HEK293 (cell line): ENCODE data around the gene LENEP.

Experiments used
- FEZF1 ChIP-seq: fragments of 450-650 bp; formaldehyde crosslinking; IDR thresholded peaks from 2 replicates; pipeline ENCODE4 v1.5.1; 2016; ENCODE audit warnings: missing biosample characterization, missing genetic modification characterization
- KLF8 ChIP-seq: fragments of 450-650 bp; formaldehyde crosslinking; IDR thresholded peaks from 2 replicates; pipeline ENCODE4 v1.5.1; 2016; ENCODE audit warnings: missing biosample characterization, missing genetic modification characterization
- PRDM6 ChIP-seq: fragments of 450-650 bp; formaldehyde crosslinking; IDR thresholded peaks from 2 replicates; pipeline ENCODE4 v1.5.1; 2017; ENCODE audit warnings: missing biosample characterization, missing genetic modification characterization
- SETDB1 ChIP-seq: IDR thresholded peaks from one replicate; pipeline ENCODE4 v1.6.1; 2017; ENCODE audit warnings: mild to moderate bottlenecking, low read length, moderate library complexity, mixed read lengths; ENCODE audit not compliant: insufficient read length
- ZBTB7A ChIP-seq: fragments of 450-650 bp; formaldehyde crosslinking; IDR thresholded peaks from 2 replicates; pipeline ENCODE4 v1.5.1; 2016; ENCODE audit warnings: low read depth, missing biosample characterization, missing genetic modification characterization
- ZFP69B ChIP-seq: fragments of 450-650 bp; formaldehyde crosslinking; IDR thresholded peaks from 2 replicates; pipeline ENCODE4 v1.5.1; 2016; ENCODE audit warnings: missing biosample characterization, missing genetic modification characterization
- ZNF112 ChIP-seq: fragments of 450-650 bp; formaldehyde crosslinking; IDR thresholded peaks from 2 replicates; pipeline ENCODE4 v1.5.0; 2017; ENCODE audit warnings: missing biosample characterization, missing genetic modification characterization
- ZNF19 ChIP-seq: fragments of 450-650 bp; formaldehyde crosslinking; IDR thresholded peaks from 2 replicates; pipeline ENCODE4; 2016; ENCODE audit warnings: missing biosample characterization, missing genetic modification characterization, low read depth
- ZNF239 ChIP-seq: fragments of 450-650 bp; formaldehyde crosslinking; IDR thresholded peaks from 2 replicates; pipeline ENCODE4 v1.5.1; 2016; ENCODE audit warnings: missing biosample characterization, missing genetic modification characterization
- ZNF266 ChIP-seq: fragments of 450-650 bp; formaldehyde crosslinking; IDR thresholded peaks from 2 replicates; pipeline ENCODE4 v1.5.1; 2016; ENCODE audit warnings: missing biosample characterization, missing genetic modification characterization, low read depth
- ZNF292 ChIP-seq: fragments of 450-650 bp; formaldehyde crosslinking; IDR thresholded peaks from 2 replicates; pipeline ENCODE4 v1.5.1; 2016; ENCODE audit warnings: low read depth, missing biosample characterization, missing genetic modification characterization, borderline replicate concordance
- ZNF335 ChIP-seq: fragments of 450-650 bp; formaldehyde crosslinking; conservative IDR thresholded peaks from 2 replicates; pipeline ENCODE4 v1.5.1; 2016; ENCODE audit warnings: missing biosample characterization, missing genetic modification characterization
- ZNF354C ChIP-seq: fragments of 450-650 bp; formaldehyde crosslinking; IDR thresholded peaks from 2 replicates; pipeline ENCODE4 v1.5.1; 2016; ENCODE audit warnings: missing biosample characterization, missing genetic modification characterization, low read depth, borderline replicate concordance
- ZNF416 ChIP-seq: fragments of 450-650 bp; formaldehyde crosslinking; IDR thresholded peaks from 2 replicates; pipeline ENCODE4 v1.5.1; 2016; ENCODE audit warnings: missing biosample characterization, missing genetic modification characterization
- ZNF501 ChIP-seq: fragments of 450-650 bp; formaldehyde crosslinking; IDR thresholded peaks from 2 replicates; pipeline ENCODE4 v1.5.1; 2016; ENCODE audit warnings: missing biosample characterization, missing genetic modification characterization
- ZNF510 ChIP-seq: fragments of 450-650 bp; formaldehyde crosslinking; IDR thresholded peaks from 2 replicates; pipeline ENCODE4 v1.5.1; 2018; ENCODE audit warnings: mild to moderate bottlenecking, missing genetic modification characterization, missing biosample characterization; ENCODE audit not compliant: insufficient replicate concordance
- ZNF548 ChIP-seq: fragments of 450-650 bp; formaldehyde crosslinking; IDR thresholded peaks from 2 replicates; pipeline ENCODE4 v1.5.1; 2016; ENCODE audit warnings: missing biosample characterization, missing genetic modification characterization
- ZNF561 ChIP-seq: fragments of 450-650 bp; IDR thresholded peaks from 2 replicates; pipeline ENCODE4 v1.5.1; 2018; ENCODE audit warnings: missing biosample characterization, missing genetic modification characterization, borderline replicate concordance
- ZNF624 ChIP-seq: fragments of 450-650 bp; formaldehyde crosslinking; IDR thresholded peaks from 2 replicates; pipeline ENCODE4 v1.5.1; 2017; ENCODE audit warnings: missing biosample characterization, missing genetic modification characterization
- ZNF626 ChIP-seq: fragments of 450-650 bp; sonication (Bioruptor Pico); formaldehyde crosslinking; IDR thresholded peaks from 2 replicates; pipeline ENCODE4 v1.5.1; 2018; ENCODE audit warnings: missing biosample characterization, missing genetic modification characterization, inconsistent platforms
- ZNF629 ChIP-seq: fragments of 450-650 bp; formaldehyde crosslinking; IDR thresholded peaks from 2 replicates; pipeline ENCODE4 v1.5.1; 2017; ENCODE audit warnings: missing biosample characterization, missing genetic modification characterization
- ZNF670 ChIP-seq: fragments of 450-650 bp; formaldehyde crosslinking; IDR thresholded peaks from 2 replicates; pipeline ENCODE4 v1.5.1; 2016; ENCODE audit warnings: missing biosample characterization, missing genetic modification characterization, low read depth
- ZSCAN30 ChIP-seq: fragments of 450-650 bp; IDR thresholded peaks from 2 replicates; pipeline ENCODE4 v1.5.1; 2018; ENCODE audit warnings: missing biosample characterization, mild to moderate bottlenecking, missing genetic modification characterization, moderate library complexity
- TF ChIP-seq, protein P1 (sequence below): fragments of 450-650 bp; formaldehyde crosslinking; conservative IDR thresholded peaks from 2 replicates; pipeline ENCODE4 v1.5.1; 2016; ENCODE audit warnings: low read depth, missing biosample characterization, missing genetic modification characterization
- TF ChIP-seq, protein P2 (sequence below): fragments of 450-650 bp; formaldehyde crosslinking; IDR thresholded peaks from 2 replicates; pipeline ENCODE4 v1.5.1; 2016; ENCODE audit warnings: missing biosample characterization, missing genetic modification characterization
- TF ChIP-seq, protein P3 (sequence below): fragments of 450-650 bp; formaldehyde crosslinking; IDR thresholded peaks from 2 replicates; pipeline ENCODE4 v1.5.1; 2016; ENCODE audit warnings: missing biosample characterization, missing genetic modification characterization, low read depth
- TF ChIP-seq, protein P4 (sequence below): fragments of 450-650 bp; formaldehyde crosslinking; IDR thresholded peaks from 2 replicates; pipeline ENCODE4 v1.5.1; 2017; ENCODE audit warnings: missing biosample characterization, missing genetic modification characterization
- TF ChIP-seq, protein P5 (sequence below): fragments of 450-650 bp; formaldehyde crosslinking; IDR thresholded peaks from 2 replicates; pipeline ENCODE4 v1.5.1; 2016; ENCODE audit warnings: missing biosample characterization, missing genetic modification characterization

The LENEP gene

GRCh38 chr1:155000726-155001424 lies 7.5 kb downstream of the LENEP start (continued):
- TF ChIP-seq, protein P1, sequence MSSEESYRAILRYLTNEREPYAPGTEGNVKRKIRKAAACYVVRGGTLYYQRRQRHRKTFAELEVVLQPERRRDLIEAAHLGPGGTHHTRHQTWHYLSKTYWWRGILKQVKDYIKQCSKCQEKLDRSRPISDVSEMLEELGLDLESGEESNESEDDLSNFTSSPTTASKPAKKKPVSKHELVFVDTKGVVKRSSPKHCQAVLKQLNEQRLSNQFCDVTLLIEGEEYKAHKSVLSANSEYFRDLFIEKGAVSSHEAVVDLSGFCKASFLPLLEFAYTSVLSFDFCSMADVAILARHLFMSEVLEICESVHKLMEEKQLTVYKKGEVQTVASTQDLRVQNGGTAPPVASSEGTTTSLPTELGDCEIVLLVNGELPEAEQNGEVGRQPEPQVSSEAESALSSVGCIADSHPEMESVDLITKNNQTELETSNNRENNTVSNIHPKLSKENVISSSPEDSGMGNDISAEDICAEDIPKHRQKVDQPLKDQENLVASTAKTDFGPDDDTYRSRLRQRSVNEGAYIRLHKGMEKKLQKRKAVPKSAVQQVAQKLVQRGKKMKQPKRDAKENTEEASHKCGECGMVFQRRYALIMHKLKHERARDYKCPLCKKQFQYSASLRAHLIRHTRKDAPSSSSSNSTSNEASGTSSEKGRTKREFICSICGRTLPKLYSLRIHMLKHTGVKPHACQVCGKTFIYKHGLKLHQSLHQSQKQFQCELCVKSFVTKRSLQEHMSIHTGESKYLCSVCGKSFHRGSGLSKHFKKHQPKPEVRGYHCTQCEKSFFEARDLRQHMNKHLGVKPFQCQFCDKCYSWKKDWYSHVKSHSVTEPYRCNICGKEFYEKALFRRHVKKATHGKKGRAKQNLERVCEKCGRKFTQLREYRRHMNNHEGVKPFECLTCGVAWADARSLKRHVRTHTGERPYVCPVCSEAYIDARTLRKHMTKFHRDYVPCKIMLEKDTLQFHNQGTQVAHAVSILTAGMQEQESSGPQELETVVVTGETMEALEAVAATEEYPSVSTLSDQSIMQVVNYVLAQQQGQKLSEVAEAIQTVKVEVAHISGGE (tag by site-specific recombination), result peak; percentile 69
- no peak for TF ChIP-seq ZNF266 (tag by site-specific recombination)
- peak; percentile 99 for TF ChIP-seq ZNF501 (tag by site-specific recombination)
- TF ChIP-seq ZNF292 (tag by site-specific recombination), result no peak
- TF ChIP-seq ZNF112 (tag by site-specific recombination), result no peak
- no peak for TF ChIP-seq ZNF239 (tag by site-specific recombination)
- TF ChIP-seq ZNF19 (tag by site-specific recombination), result no peak
- peak; percentile 99 for TF ChIP-seq KLF8 (tag by site-specific recombination)
- peak; percentile 99 for TF ChIP-seq ZNF561 (tag by site-specific recombination)
- TF ChIP-seq, protein P2, sequence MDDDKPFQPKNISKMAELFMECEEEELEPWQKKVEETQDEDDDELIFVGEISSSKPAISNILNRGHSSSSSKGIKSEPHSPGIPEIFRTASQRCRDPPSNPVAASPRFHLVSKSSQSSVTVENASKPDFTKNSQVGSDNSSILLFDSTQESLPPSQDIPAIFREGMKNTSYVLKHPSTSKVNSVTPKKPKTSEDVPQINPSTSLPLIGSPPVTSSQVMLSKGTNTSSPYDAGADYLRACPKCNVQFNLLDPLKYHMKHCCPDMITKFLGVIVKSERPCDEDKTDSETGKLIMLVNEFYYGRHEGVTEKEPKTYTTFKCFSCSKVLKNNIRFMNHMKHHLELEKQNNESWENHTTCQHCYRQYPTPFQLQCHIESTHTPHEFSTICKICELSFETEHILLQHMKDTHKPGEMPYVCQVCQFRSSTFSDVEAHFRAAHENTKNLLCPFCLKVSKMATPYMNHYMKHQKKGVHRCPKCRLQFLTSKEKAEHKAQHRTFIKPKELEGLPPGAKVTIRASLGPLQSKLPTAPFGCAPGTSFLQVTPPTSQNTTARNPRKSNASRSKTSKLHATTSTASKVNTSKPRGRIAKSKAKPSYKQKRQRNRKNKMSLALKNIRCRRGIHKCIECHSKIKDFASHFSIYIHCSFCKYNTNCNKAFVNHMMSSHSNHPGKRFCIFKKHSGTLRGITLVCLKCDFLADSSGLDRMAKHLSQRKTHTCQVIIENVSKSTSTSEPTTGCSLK (tag by site-specific recombination), result no peak
- TF ChIP-seq, protein P3, sequence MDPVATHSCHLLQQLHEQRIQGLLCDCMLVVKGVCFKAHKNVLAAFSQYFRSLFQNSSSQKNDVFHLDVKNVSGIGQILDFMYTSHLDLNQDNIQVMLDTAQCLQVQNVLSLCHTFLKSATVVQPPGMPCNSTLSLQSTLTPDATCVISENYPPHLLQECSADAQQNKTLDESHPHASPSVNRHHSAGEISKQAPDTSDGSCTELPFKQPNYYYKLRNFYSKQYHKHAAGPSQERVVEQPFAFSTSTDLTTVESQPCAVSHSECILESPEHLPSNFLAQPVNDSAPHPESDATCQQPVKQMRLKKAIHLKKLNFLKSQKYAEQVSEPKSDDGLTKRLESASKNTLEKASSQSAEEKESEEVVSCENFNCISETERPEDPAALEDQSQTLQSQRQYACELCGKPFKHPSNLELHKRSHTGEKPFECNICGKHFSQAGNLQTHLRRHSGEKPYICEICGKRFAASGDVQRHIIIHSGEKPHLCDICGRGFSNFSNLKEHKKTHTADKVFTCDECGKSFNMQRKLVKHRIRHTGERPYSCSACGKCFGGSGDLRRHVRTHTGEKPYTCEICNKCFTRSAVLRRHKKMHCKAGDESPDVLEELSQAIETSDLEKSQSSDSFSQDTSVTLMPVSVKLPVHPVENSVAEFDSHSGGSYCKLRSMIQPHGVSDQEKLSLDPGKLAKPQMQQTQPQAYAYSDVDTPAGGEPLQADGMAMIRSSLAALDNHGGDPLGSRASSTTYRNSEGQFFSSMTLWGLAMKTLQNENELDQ (tag by site-specific recombination), result no peak
- no peak for TF ChIP-seq ZNF626 (tag by site-specific recombination)
- TF ChIP-seq, protein P4, sequence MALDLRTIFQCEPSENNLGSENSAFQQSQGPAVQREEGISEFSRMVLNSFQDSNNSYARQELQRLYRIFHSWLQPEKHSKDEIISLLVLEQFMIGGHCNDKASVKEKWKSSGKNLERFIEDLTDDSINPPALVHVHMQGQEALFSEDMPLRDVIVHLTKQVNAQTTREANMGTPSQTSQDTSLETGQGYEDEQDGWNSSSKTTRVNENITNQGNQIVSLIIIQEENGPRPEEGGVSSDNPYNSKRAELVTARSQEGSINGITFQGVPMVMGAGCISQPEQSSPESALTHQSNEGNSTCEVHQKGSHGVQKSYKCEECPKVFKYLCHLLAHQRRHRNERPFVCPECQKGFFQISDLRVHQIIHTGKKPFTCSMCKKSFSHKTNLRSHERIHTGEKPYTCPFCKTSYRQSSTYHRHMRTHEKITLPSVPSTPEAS, result peak; percentile 70; the same call in 1 of the 2 replicates
- TF ChIP-seq, protein P5, sequence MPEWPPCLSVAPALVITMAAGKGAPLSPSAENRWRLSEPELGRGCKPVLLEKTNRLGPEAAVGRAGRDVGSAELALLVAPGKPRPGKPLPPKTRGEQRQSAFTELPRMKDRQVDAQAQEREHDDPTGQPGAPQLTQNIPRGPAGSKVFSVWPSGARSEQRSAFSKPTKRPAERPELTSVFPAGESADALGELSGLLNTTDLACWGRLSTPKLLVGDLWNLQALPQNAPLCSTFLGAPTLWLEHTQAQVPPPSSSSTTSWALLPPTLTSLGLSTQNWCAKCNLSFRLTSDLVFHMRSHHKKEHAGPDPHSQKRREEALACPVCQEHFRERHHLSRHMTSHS (tag by site-specific recombination), result 0 out of 2 replicates have a peak, but pooled peaks have one; percentile 21
- no peak for TF ChIP-seq SETDB1
- TF ChIP-seq ZNF629 (tag by site-specific recombination), result peak; percentile 88
- no peak for TF ChIP-seq ZNF624
- TF ChIP-seq ZSCAN30 (tag by site-specific recombination), result peak; percentile 90
- peak; percentile 90 for TF ChIP-seq ZFP69B (tag by site-specific recombination)
- peak; percentile 29; the same call in 1 of the 2 replicates for TF ChIP-seq PRDM6 (tag by site-specific recombination)
- peak; percentile 95 for TF ChIP-seq ZNF335 (tag by site-specific recombination)
- TF ChIP-seq ZNF354C (tag by site-specific recombination), result no peak
- no peak for TF ChIP-seq ZNF548
- TF ChIP-seq ZNF416 (tag by site-specific recombination), result no peak
- TF ChIP-seq ZNF670, result no peak
- TF ChIP-seq ZBTB7A, result peak; percentile 100
- no peak for TF ChIP-seq ZNF510 (tag by site-specific recombination)
- peak; percentile 33; the same call in 1 of the 2 replicates for TF ChIP-seq FEZF1 (tag by site-specific recombination)
